ENCODE data around the gene NDUFV3. TPM values are rescaled to one million over a fixed set of nuclear protein-coding genes. Genes with fewer than 3 reads are reported as not detected.
"Not testable (repeated sequence)": the region's sequence is repeated elsewhere in the genome, so short reads cannot be mapped to it uniquely, and the experiment has no call there.

Gene NDUFV3
- total RNA-seq, 1 donor from 2014 or later = 56.6 TPM

GRCh38 chr21:42949094-42949755 lies 56.1 kb downstream of the NDUFV3 start:
- intact Hi-C loops (cut with DNase I); DNase-seq; ATAC-seq (ENCODE audit: poor library complexity): not testable (repeated sequence)

GRCh38 chr21:42951193-42951592 lies 58.1 kb downstream of the NDUFV3 start:
- ATAC-seq (ENCODE audit: poor library complexity); intact Hi-C loops (cut with DNase I); DNase-seq: not testable (repeated sequence)

- intact Hi-C loops (cut with DNase I) = no loop called here
- DNase-seq (no peak), ATAC-seq (ENCODE audit: poor library complexity) (peak; percentile 92)
Observed at GRCh38 chr21:42956824-42957630, 63.9 kb downstream of the NDUFV3 start.

- DNase-seq; ATAC-seq (ENCODE audit: poor library complexity); intact Hi-C loops (cut with DNase I): not testable (repeated sequence)
Observed at GRCh38 chr21:42958122-42958521, 65.0 kb downstream of the NDUFV3 start.

GRCh38 chr21:42959728-42960127 lies 66.6 kb downstream of the NDUFV3 start:
- intact Hi-C loops (cut with DNase I) = no loop called here
- ATAC-seq (ENCODE audit: poor library complexity) (no peak), DNase-seq (no peak)

GRCh38 chr21:42962380-42963007 lies 69.4 kb downstream of the NDUFV3 start:
- ATAC-seq (ENCODE audit: poor library complexity) (no peak), DNase-seq (no peak)
- intact Hi-C loops (cut with DNase I) = no loop called here

Small RNAs within 50 kb of the gene (microRNA-seq; reads per million reads assigned to microRNA genes)
- gene MIR5692B = not detected

Other genes starting within 250 kb of the NDUFV3 start
- gene PDE9A, start 239.7 kb upstream of the NDUFV3 start, total RNA-seq = 3.3 TPM
- 4.5 TPM for gene WDR4, start 13.8 kb upstream of the NDUFV3 start, total RNA-seq
- not detected for gene ERVH48-1, start 32.3 kb downstream of the NDUFV3 start, total RNA-seq
- 6.7 TPM for gene PKNOX1, start 81.3 kb downstream of the NDUFV3 start, total RNA-seq
- gene CBS, start 182.5 kb downstream of the NDUFV3 start, total RNA-seq = 6.2 TPM
- 6.5 TPM for gene U2AF1, start 214.3 kb downstream of the NDUFV3 start, total RNA-seq